Activated naive CD8-positive, alpha-beta T cell treated with anti-CD3 and anti-CD28 coated beads for 36 hours (primary cell): ENCODE data around the gene FBN1. TPM values are rescaled to one million over a fixed set of nuclear protein-coding genes. Genes with fewer than 3 reads are reported as not detected.

Experiments used
- DNase-seq: peaks from one replicate; pipeline ENCODE4 v3.0.0; 2021
- H3K27ac Mint-ChIP-seq: one replicate; pipeline ENCODE4 v1.8.0; 2022; ENCODE audit warnings: mild to moderate bottlenecking, moderate library complexity, mixed read lengths
- H3K27me3 Mint-ChIP-seq: one replicate; pipeline ENCODE4 v1.8.0; 2022; ENCODE audit warnings: mild to moderate bottlenecking, mixed read lengths
- H3K36me3 Mint-ChIP-seq: one replicate; pipeline ENCODE4 v1.8.0; 2021; ENCODE audit warnings: mild to moderate bottlenecking, mixed read lengths
- H3K4me1 Mint-ChIP-seq: one replicate; pipeline ENCODE4 v1.8.0; 2021; ENCODE audit warnings: mixed read lengths
- H3K4me3 Mint-ChIP-seq: one replicate; pipeline ENCODE4 v1.8.0; 2022; ENCODE audit warnings: mild to moderate bottlenecking, moderate library complexity, mixed read lengths
- H3K9me3 Mint-ChIP-seq: one replicate; pipeline ENCODE4 v1.8.0; 2022; ENCODE audit warnings: mixed read lengths
- total RNA-seq, 2 experiments: library from RNA; stranded (reverse); gene quantifications; one replicate each; pipeline ENCODE4 v1.2.3, GENCODE V29; 2021

FBN1 gene
- total RNA-seq, 2 experiments from 2014 or later, result 0.22 to 0.29 TPM

DNA sequence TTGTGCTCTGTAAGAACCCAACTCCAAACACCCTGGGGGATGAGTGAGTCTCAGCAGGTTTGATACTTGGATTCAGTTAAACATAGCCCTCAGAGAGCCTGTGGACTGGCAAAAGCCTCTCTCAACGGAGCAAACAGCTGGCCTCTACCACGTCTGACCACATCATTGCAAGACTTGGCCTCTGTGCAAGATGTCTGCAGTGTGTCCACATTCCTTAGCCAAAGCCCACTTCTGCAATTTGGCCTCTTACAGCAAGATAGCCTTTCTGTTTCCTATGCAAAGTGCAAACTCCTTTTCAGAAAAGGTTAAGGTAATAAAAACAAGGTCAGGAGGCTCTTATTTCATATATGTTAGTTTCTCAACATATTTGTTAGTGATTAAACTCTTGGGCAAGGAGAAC, 27.9 kb downstream of the FBN1 start:
- H3K27me3 Mint-ChIP-seq, result no peaks in the 10 kb centered on the region
- DNase-seq, result no peak
- H3K27ac Mint-ChIP-seq, result no peak overlapping the region
- H3K4me1 Mint-ChIP-seq, result no peaks in the 10 kb centered on the region
- no peak overlapping the region for H3K4me3 Mint-ChIP-seq
- H3K9me3 Mint-ChIP-seq, result no peaks in the 10 kb centered on the region
- H3K36me3 Mint-ChIP-seq, result no peaks in the 10 kb centered on the region

DNA sequence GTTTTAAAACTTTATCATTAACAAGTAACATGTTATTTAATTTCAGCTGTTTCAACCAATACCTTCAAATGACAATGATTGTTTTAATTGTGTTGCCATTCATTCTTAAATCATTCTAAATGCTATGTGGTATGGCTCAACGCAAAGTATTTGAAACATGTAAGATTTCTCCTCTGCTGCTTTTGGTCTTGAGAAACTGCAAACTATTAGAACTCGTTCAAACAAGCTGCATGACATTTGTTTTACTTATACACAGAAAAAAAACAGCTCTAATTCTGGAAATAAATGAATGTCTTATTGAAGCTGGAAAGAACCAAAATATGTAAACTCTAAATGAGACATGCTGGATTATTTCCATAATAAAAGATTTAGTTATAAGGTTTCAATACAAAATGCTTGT, 29.3 kb downstream of the FBN1 start:
- Mint-ChIP-seq H3K27ac (no peak overlapping the region), H3K4me3 (no peak overlapping the region), H3K36me3 (no peaks in the 10 kb centered on the region), H3K9me3 (no peaks in the 10 kb centered on the region), H3K27me3 (no peaks in the 10 kb centered on the region), H3K4me1 (no peaks in the 10 kb centered on the region)
- no peak for DNase-seq

DNA sequence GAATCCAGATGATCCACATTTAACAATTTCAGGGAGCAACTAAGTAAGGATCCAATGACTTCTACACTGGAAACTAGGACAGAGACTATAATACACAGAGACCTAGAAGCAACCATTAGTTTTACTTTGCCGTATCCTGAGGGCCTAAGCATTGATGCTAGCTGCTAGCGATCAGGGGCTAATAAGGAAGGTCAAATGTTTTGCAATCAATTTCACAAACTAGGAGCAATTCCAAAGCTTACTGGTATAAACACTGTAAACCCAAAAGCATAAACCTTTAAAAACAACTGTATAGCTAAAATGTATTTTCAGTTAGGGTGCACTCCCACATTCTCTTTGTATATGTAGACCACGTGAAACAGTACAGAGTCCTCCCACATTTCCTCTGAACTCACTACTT, 31.5 kb downstream of the FBN1 start:
- no peak for DNase-seq
- Mint-ChIP-seq H3K4me3 (no peak overlapping the region), H3K9me3 (no peaks in the 10 kb centered on the region), H3K4me1 (no peaks in the 10 kb centered on the region), H3K27ac (no peak overlapping the region), H3K36me3 (no peaks in the 10 kb centered on the region), H3K27me3 (no peaks in the 10 kb centered on the region)

DNA sequence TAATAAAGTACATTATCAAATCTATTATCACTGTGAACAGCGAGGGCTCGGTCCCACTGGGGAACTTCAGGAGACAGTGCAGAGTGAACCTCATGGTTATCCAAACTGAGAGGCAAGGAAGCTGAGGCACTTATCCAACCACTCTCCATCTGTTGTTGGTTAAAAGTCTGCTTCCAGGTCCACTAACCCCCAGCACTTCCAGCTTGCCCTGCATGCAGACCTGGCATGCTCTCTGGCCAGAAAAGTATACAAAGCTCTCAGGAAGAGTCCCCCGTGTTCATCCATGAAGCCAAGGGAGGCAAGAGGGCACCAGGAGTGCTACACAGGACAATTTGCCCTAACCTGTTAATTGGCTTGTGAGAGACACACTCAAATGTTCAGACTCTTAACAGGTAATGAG, 36.0 kb downstream of the FBN1 start:
- Mint-ChIP-seq H3K27ac (no peak overlapping the region), H3K36me3 (no peaks in the 10 kb centered on the region), H3K4me3 (no peak overlapping the region), H3K9me3 (no peaks in the 10 kb centered on the region), H3K27me3 (no peaks in the 10 kb centered on the region), H3K4me1 (no peaks in the 10 kb centered on the region)
- DNase-seq, result no peak

DNA sequence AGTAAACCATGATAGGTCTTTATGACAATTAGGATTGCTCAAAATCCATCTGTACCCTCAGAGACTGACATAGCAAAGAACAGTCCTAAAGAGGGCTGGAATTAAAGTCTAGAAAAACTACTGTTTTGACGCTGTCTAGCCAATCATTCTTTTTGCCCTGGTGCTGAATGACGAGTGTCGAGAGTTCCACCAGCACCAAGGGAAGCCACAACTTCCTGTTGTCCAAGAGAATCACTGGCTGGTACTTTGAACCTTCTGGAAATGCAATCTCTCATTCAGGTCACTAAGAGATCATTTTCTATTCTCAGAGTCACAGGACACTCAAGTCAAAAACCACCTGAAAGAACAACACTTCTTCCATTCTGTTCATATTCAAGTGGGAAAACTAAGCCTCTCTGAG, 37.7 kb downstream of the FBN1 start:
- Mint-ChIP-seq H3K4me1 (no peaks in the 10 kb centered on the region), H3K4me3 (no peak overlapping the region), H3K36me3 (no peaks in the 10 kb centered on the region), H3K27ac (no peak overlapping the region), H3K27me3 (no peaks in the 10 kb centered on the region), H3K9me3 (no peaks in the 10 kb centered on the region)
- DNase-seq, result no peak

DNA sequence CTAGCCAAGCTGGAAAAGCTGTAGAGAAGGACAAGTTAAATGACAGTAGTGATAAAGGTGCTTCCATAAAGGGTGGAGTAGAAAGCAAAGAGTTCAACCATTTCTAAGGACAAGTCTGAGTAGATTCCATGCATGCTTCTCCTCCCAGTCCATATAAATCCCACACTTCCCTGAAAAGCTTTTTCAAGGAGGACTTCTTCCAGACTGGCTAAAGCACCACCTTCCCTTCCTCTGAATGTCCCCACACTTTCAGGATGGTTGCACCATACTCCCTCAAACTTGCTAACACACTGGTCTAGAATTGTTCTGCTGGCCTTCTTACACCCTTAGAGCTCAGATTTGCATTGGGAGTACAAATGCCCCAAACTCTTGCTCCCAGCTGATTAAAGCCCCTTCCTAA, 40.9 kb downstream of the FBN1 start:
- no peaks in the 10 kb centered on the region for H3K9me3 Mint-ChIP-seq

DNA sequence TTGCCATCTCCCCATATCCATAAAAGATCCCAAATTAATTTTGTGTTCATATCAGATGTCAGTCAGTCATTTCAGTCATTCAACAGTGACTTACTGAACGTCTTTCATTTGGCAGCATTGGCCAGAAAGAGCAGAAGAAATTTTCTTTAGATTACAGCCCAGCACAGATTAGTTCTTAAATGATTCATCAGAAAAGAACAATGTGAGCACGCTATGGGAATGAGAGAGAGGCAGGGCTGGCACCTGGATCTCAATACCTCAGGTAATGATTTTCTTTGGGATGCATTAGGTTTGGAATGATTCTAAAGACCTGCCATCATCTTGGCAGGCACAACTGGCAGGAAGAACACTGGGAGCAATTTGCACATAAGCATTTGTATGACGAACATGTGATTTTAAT, 41.6 kb downstream of the FBN1 start:
- H3K4me3 Mint-ChIP-seq, result no peak overlapping the region
- no peaks in the 10 kb centered on the region for H3K36me3 Mint-ChIP-seq
- no peaks in the 10 kb centered on the region for H3K4me1 Mint-ChIP-seq
- no peaks in the 10 kb centered on the region for H3K9me3 Mint-ChIP-seq
- H3K27me3 Mint-ChIP-seq, result peaks cover 4% of the 10 kb centered on the region
- DNase-seq, result no peak
- no peak overlapping the region for H3K27ac Mint-ChIP-seq

More for the DNA sequence above, 40.9 kb downstream of the FBN1 start:
- DNase-seq, result no peak
- H3K27me3 Mint-ChIP-seq, result peaks cover 4% of the 10 kb centered on the region
- H3K4me3 Mint-ChIP-seq, result no peak overlapping the region
- H3K27ac Mint-ChIP-seq, result no peak overlapping the region
- H3K4me1 Mint-ChIP-seq, result no peaks in the 10 kb centered on the region
- no peaks in the 10 kb centered on the region for H3K36me3 Mint-ChIP-seq

DNA sequence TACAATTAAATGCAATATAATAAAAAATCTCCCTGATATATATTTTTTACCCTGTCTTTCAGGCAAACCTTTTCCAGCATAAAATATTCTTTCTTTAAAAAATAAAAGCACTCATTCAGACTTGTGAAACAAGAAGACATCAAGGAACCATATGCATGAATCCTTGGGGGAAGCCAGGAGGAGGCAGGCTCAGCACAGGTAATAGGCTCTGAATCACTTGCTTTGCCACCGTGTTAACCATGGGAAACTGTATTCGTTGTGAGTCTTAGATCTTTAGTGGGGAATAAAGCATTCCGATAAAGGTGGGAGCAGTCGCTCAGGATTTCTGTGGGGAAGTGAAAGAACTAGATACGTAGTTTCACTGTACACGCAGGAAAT, 42.4 kb downstream of the FBN1 start:
- H3K9me3 Mint-ChIP-seq, result no peaks in the 10 kb centered on the region
- H3K27ac Mint-ChIP-seq, result no peak overlapping the region
- no peaks in the 10 kb centered on the region for H3K4me1 Mint-ChIP-seq
- peaks cover 4% of the 10 kb centered on the region for H3K27me3 Mint-ChIP-seq
- H3K36me3 Mint-ChIP-seq, result no peaks in the 10 kb centered on the region
- H3K4me3 Mint-ChIP-seq, result no peak overlapping the region
- DNase-seq, result no peak

DNA sequence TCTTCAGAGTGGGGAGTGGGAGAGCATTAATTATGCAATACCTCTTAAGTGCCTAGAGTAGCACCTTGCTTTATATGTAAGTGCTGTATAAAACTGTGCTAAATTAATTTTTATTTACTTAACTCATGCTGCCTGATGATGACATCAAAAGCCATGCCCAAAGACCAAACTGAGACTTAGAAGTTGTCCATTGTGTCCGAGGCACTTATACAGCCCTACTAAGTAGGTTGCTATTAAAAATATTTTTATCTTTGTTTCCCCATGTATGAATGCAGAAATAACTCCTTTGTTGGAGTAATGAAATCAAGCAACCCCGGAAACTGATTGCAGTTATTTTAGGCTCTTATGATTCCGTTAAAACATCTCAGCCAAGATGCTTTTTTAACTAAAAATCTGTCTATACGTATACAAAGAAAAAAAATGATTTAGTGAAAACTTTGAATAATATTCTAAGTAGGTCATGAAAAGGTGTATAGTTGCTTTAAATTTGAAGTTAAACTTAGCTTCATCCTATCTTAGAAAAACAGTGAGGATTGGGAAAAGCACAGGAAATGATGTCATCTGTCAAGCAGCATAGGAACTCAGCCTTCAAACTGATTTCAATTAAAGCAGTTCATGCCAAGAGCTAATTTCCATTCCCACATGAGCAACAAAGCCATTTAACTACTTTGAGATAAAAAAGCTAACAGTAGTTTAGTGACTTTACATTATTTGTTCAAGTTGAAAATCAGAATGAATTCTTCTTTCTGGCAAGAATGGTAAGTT, 43.0 kb downstream of the FBN1 start:
- H3K27ac Mint-ChIP-seq, result no peak overlapping the region
- no peaks in the 10 kb centered on the region for H3K4me1 Mint-ChIP-seq
- no peaks in the 10 kb centered on the region for H3K9me3 Mint-ChIP-seq
- H3K27me3 Mint-ChIP-seq, result peaks cover 4% of the 10 kb centered on the region
- no peak overlapping the region for H3K4me3 Mint-ChIP-seq
- H3K36me3 Mint-ChIP-seq, result no peaks in the 10 kb centered on the region
- no peak for DNase-seq

DNA sequence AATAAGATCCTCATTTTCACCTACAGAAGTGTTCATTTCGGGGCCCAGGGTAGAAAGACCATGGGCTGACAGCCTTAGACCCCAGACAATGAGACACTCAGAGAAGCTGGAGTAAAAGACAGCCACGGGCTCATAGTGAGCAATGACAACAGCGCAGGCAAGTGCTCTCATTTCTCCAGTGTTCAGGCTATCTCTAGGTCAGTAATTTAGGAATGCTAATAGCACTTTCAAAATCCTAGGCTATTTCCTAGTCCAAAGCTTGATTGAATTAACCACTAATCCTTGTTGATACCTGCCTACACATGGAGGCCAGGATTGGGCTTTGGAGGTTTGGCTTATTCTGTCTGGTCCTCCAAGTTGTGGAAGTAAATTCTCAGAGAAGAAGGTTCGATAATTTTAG, 44.4 kb downstream of the FBN1 start:
- Mint-ChIP-seq H3K27ac (no peak overlapping the region), H3K4me3 (no peak overlapping the region), H3K4me1 (no peaks in the 10 kb centered on the region), H3K9me3 (no peaks in the 10 kb centered on the region), H3K36me3 (no peaks in the 10 kb centered on the region), H3K27me3 (peaks cover 4% of the 10 kb centered on the region)
- DNase-seq, result no peak

DNA sequence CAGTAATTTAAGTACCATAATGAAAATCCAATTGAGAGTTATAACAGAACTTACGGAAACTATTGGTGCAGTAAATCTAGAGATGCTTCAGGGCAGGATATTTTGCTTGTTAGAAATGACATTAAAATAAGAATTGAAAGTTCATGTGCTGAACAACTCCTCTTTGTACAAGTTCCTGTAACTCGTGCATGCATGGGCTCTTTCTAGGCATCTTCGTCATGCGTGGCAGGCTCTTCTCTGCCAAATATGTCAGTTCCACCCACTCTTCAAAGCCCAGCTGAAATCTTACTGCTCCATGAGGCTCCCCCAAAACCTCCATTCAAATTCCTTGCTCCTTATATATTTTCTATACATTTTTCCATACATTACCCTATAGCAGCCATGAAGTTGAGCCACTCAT, 48.7 kb downstream of the FBN1 start:
- Mint-ChIP-seq H3K27ac (no peak overlapping the region), H3K9me3 (no peaks in the 10 kb centered on the region), H3K27me3 (peaks cover 2% of the 10 kb centered on the region), H3K4me1 (no peaks in the 10 kb centered on the region), H3K4me3 (no peak overlapping the region), H3K36me3 (no peaks in the 10 kb centered on the region)
- no peak for DNase-seq

DNA sequence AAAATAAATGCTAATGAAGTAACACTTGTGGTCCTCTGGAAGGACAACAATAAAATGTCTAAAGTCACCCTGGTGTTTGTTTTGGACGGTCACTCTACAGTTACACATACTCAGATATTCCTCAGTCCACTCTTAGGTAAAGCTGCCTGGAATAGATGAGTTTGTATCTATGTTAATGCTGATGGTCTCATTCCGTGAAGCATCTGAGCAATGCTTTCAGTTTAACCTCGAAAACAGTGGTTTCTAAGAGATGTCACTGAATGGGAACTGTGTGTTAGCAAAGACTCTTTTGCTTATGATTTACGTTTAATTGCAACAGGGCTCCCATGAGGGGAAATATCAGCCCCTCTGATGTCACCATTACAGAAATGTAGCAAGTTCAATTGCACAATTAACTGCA, 49.1 kb downstream of the FBN1 start:
- no peak overlapping the region for H3K27ac Mint-ChIP-seq
- H3K36me3 Mint-ChIP-seq, result no peaks in the 10 kb centered on the region
- H3K4me1 Mint-ChIP-seq, result no peaks in the 10 kb centered on the region
- no peaks in the 10 kb centered on the region for H3K9me3 Mint-ChIP-seq
- H3K4me3 Mint-ChIP-seq, result no peak overlapping the region
- no peak for DNase-seq
- no peaks in the 10 kb centered on the region for H3K27me3 Mint-ChIP-seq

DNA sequence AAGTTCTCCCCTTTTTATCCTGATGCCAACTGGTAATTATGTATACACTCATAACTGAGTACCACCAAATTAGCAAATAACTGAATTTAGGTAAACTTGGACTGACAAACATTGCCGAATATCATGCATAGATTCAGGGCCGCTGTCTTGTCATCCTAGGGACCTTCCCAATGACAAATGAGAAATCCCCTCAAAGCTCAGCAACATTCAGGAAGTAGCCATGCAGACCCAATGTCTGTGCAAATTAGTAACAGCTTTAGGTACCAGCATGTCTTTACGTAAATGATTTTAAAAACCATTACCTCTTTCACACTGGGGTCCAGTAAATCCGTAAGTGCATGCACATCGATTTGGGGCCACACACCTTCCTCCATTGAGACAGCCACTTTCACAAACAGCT, 49.5 kb downstream of the FBN1 start:
- no peaks in the 10 kb centered on the region for H3K27me3 Mint-ChIP-seq

DNA sequence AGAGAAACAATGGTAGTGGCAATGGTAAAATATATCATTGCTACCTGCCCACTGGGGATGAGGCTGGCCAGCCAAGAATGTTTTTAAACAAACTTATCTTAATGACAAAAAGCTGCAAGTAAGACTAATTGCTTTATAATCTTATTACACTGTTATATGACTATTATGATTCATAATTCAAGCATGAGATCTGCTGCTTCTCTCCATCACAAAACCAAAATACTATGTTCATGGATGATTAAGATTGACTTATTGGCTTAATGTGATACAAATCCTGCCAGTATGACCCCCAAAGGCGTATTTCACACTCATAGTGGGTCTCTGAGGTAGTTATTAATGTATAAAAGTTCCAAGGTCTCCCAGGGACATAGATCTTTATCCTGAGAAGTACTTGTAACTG, 52.6 kb downstream of the FBN1 start:
- H3K9me3 Mint-ChIP-seq, result no peaks in the 10 kb centered on the region
- H3K36me3 Mint-ChIP-seq, result no peaks in the 10 kb centered on the region
- H3K4me3 Mint-ChIP-seq, result no peak overlapping the region
- no peak overlapping the region for H3K27ac Mint-ChIP-seq
- no peaks in the 10 kb centered on the region for H3K4me1 Mint-ChIP-seq
- H3K27me3 Mint-ChIP-seq, result no peaks in the 10 kb centered on the region
- DNase-seq, result no peak

More for the DNA sequence above, 49.5 kb downstream of the FBN1 start:
- Mint-ChIP-seq H3K4me1 (no peaks in the 10 kb centered on the region), H3K4me3 (no peak overlapping the region), H3K27ac (no peak overlapping the region), H3K9me3 (no peaks in the 10 kb centered on the region), H3K36me3 (no peaks in the 10 kb centered on the region)
- DNase-seq, result no peak

DNA sequence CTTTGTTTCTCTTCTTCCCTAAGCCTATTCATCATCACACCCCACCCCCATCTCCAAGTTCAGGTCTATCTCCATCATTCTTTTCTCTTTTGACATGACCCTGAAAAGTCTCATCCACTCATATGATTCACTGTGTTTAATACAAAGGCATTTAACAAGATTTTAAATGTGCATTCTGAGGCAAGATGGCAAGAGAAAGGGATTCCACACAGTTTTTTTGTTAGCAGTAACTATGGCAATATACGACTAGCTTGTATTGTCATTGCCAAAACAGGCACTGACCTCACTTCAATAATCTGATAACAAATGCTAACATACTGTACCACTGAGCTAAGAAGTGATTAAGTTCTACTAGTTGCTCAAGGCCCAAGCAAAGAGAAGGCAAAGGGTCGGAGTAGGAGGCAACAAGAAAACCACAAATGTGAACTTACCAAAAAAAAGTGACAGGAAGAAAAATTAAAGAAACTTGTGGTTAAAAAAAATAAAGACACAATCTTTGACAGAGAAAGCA, 53.2 kb downstream of the FBN1 start:
- Mint-ChIP-seq H3K4me3 (no peak overlapping the region), H3K27me3 (no peaks in the 10 kb centered on the region), H3K36me3 (no peaks in the 10 kb centered on the region), H3K27ac (no peak overlapping the region), H3K9me3 (no peaks in the 10 kb centered on the region), H3K4me1 (no peaks in the 10 kb centered on the region)
- no peak for DNase-seq

DNA sequence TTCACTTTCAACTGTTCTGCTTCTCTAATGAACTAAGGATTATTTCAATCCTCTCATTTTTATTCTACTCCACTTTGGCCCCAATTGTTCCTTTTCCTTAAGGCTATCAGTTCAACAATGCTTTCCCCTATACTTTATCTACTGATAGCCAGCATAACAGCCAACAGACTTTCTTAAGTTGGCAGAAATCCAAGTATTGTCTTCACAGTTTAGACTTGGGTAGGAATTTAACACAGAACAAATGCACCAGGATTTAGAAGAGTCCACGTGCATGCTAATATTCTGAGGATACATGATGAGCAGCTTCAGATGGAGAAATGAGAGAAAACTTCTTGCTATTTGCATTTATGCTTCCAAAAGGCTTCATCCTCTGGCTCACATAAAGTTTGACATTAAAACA, 54.8 kb downstream of the FBN1 start:
- Mint-ChIP-seq H3K9me3 (no peaks in the 10 kb centered on the region), H3K27me3 (no peaks in the 10 kb centered on the region), H3K4me1 (no peaks in the 10 kb centered on the region), H3K36me3 (no peaks in the 10 kb centered on the region), H3K27ac (no peak overlapping the region), H3K4me3 (no peak overlapping the region)
- DNase-seq, result no peak
